Stimulated activated CD4-positive, alpha-beta T cell treated with anti-CD3 and anti-CD28 coated beads, Interleukin-15, amount 100 ng/mL, for 48 hours (primary cell): Measurements from ENCODE around the gene MPL.
"Not testable (repeated sequence)": the region's sequence is repeated elsewhere in the genome, so short reads cannot be mapped to it uniquely, and the experiment has no call there.

ENCODE experiments used
- DNase-seq, 2 donors: peaks; one replicate each; pipeline ENCODE4 v3.0.0-alpha.2; 2020; ENCODE audit warnings: low read depth in 2 of 2

Gene MPL

GRCh38 chr1:43377831-43378230 lies 40.2 kb downstream of the MPL start:
- DNase-seq = no peak

- no peak for DNase-seq
Observed at GRCh38 chr1:43379476-43379875, 41.9 kb downstream of the MPL start.

- DNase-seq = no peak
Observed at GRCh38 chr1:43381612-43382011, 44.0 kb downstream of the MPL start.

GRCh38 chr1:43382027-43382779 lies 44.6 kb downstream of the MPL start:
- DNase-seq = no peak

- no peak for DNase-seq
Observed at GRCh38 chr1:43383449-43383848, 45.8 kb downstream of the MPL start.

- DNase-seq = no peak
Observed at GRCh38 chr1:43386676-43387075, 49.1 kb downstream of the MPL start.

GRCh38 chr1:43387976-43388599 lies 50.5 kb downstream of the MPL start:
- no peak for DNase-seq

- no peak for DNase-seq
Observed at GRCh38 chr1:43388613-43389012, 51.0 kb downstream of the MPL start.

- DNase-seq = peak; percentile 88 to 90
Observed at GRCh38 chr1:43389326-43390313, 52.0 kb downstream of the MPL start, which contains the start of the genes MED8 and SZT2. Gene MED8, minus strand, starts transcription at chr1:43389800. Its CDS starts 36 bp downstream, at chr1:43389764. Gene SZT2, plus strand, starts transcription at chr1:43389899. Its CDS starts 70 bp downstream, at chr1:43389969.

GRCh38 chr1:43392702-43393101 lies 55.1 kb downstream of the MPL start:
- DNase-seq = no peak

GRCh38 chr1:43395523-43395922 lies 57.9 kb downstream of the MPL start:
- no peak for DNase-seq

GRCh38 chr1:43396059-43396458 lies 58.4 kb downstream of the MPL start:
- no peak for DNase-seq

- DNase-seq = no peak
Observed at GRCh38 chr1:43398227-43398626, 60.6 kb downstream of the MPL start.

GRCh38 chr1:43400441-43400840 lies 62.8 kb downstream of the MPL start:
- not testable (repeated sequence) for DNase-seq

GRCh38 chr1:43402089-43402865 lies 64.7 kb downstream of the MPL start:
- no peak for DNase-seq
